GF-D8 (cell line): ENCODE measurements around the gene SEC22C.
"Not testable (repeated sequence)": the region's sequence is repeated elsewhere in the genome, so short reads cannot be mapped to it uniquely, and the experiment has no call there.

ENCODE experiments used
- DNase-seq: peaks from one replicate; lab custom pipeline; 2025; lab: John Stamatoyannopoulos, UW

The SEC22C gene, protein sequence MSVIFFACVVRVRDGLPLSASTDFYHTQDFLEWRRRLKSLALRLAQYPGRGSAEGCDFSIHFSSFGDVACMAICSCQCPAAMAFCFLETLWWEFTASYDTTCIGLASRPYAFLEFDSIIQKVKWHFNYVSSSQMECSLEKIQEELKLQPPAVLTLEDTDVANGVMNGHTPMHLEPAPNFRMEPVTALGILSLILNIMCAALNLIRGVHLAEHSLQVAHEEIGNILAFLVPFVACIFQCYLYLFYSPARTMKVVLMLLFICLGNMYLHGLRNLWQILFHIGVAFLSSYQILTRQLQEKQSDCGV

DNA sequence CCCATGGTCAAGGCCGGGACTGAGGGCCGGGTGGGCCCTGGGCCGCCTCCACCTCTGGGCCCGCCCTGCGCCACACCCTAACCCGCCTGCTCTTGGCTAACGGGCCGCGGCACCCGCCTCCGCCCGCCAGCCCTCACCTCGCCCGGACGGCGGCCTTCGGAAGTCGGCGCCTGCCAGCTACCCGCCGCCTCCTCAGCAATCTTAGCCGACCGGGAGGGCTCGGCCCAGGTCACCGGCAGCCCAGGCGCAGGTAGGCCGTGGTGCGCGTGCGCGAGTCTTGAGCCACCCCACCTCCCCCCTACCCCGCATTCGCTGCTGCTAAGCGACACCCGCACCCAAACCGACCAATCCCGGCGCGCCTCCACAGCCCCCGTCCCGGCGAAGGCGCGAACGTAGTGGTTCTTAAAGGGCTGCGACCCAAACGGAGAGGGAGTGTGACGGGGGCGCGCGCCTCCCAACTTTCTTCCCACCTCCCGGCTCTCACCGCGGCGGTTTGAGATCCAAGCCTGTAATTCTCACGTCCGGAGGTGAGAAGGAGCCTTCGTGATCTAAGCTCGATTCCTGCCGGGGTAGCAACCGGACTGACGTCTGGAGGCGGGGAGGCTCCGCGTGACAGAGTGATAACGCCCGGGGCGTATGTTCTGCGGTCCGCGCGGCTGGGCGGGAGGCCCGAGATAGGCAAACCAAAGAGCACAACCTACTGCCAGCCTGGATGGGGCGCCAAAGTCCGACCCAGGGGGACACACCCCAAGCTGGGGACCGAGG is at the start of gene SEC22C:
SEC22C (minus strand) TSS at position 259 of the 765 bp plus-strand sequence. CDS start 12,921 bp downstream, outside the sequence.
- DNase-seq, result peak; percentile 81

DNA sequence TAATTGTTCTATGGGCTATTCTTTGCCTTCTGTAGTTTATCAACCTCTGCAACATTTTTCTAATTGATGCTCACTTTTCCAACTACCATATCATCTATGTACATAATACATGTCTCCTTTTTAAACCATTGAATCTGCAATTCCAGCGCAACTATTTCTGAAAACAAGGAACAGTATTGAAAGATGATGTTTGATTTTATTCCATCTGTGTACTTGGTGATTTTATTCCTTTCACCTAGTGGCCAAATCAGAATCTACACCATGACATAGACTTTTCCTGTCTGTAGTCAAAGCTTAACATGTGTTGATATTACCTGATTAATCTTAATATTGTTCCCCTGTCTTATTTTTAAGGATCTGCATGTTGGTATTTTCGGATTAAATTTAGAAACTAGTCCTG is 31.7 kb upstream of the SEC22C start:
- no peak for DNase-seq

DNA sequence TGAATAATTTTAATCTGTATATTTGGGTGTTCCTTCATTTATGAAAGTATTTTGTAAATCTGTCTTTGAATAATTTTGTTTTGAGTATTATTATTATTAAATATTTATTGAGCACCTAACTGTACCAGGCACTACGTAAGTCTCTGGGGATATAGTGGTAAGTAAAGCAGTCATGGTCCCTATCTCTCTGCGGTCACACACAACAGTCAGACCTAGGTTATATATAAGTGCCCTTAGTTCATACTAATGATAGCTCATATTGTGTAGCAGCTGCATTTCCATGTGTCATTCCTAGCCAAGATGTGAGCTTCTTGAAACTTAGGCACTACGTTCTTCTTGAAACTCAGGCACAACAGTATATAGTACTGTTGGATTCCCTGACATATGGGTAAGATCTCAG is 31.2 kb upstream of the SEC22C start:
- no peak for DNase-seq

DNA sequence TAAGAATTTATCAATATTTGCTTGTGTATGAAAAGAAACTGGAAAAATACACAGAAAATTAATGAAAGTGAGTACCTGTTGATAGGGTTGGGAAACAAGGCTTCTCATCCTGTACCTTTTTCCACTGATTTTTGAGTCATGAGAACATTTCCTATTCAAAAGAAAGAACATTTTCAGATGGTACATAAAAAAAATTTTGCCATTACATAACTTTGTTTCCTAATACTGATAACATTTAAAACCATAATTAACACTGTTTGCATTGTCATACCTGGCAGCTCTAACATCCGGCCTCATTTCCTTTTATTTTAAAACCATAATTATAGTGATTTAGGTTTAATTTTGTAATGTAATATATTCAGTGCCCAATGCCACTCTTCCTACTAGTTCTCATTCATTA is 30.4 kb upstream of the SEC22C start:
- no peak for DNase-seq

DNA sequence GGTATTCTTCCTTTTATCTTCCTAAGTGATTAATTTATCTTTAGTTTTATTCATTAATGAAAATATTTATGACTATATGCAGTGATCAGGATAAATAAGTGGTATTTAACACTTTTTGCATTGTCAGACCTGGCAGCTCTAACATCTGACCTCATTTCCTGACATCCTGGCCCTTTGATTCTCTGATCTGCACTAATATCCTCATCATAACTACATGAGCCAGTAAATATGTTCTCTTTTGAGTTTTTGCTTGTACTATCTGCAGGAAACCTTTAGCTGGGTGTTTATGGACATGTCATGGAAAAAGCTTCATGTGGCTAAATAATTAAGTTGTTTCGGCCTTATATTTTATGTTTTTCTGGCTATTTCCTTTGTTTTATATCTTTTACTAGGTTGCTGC is 29.2 kb upstream of the SEC22C start:
- no peak for DNase-seq

DNA sequence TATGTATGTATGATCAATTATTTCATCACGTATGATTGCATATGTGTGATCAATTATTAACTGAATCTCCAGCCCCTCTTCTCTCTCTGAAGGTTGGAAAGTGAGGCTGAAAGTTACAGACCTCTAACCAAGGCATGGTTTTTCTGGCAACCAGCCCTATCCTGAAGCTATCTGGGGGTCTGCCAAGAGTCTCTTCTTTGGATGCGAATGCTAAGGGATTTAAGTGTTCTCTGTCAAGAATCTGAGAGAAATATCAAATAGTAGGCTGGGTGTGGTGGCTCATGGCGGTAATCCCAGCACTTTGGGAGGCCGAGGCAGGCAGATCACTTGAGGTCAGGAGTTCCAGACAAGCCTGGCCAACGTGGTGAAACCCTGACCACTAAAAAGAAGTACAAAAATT is 26.8 kb upstream of the SEC22C start:
- no peak for DNase-seq

DNA sequence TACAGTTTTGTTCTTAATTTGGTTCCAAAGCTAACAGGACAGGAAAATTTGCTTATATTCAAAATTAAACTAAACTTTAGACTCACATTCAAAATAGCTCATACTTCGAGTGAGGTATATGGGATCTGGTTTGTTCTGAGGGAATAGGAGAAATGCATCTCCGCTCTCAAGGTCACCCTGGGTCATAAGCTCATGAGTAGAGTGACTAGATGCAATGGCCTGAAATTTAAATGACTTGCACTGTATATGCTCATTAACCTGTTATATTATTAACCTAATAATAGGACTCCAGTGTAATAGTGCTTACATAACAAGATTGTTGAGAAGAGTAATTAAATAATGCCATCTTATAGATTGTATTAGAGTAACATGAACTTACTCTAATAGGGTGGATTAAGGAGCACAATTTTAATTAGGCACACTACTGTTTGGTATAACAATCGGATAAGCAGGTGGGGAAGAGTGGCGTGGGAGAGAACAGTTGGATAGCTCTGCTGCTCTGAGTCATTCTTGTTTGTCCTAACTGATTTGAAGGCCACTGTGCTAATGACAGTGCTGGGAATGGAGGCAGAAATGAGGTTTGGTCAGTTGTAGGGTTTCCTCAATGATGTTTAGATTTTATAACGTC is 23.9 kb upstream of the SEC22C start:
- no peak for DNase-seq

DNA sequence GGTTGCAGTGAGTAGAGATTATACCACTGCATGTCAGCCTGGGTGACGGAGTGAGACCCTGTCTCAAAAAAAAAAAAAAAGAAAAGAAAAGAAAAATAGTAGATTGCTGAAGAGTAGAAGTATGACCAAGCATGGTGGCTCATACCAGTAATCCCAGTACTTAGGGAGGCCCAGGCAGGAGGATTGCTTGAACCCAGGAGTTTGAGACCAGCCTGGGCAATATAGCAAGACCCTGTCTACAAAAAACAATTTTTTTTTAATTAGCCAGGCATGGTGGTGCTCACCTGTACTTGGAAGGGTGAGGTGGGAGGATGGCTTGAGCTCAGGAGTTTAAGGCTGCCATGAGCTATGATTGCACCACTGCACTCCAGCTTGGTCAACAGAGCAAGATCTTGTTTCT is 21.2 kb upstream of the SEC22C start:
- no peak for DNase-seq

DNA sequence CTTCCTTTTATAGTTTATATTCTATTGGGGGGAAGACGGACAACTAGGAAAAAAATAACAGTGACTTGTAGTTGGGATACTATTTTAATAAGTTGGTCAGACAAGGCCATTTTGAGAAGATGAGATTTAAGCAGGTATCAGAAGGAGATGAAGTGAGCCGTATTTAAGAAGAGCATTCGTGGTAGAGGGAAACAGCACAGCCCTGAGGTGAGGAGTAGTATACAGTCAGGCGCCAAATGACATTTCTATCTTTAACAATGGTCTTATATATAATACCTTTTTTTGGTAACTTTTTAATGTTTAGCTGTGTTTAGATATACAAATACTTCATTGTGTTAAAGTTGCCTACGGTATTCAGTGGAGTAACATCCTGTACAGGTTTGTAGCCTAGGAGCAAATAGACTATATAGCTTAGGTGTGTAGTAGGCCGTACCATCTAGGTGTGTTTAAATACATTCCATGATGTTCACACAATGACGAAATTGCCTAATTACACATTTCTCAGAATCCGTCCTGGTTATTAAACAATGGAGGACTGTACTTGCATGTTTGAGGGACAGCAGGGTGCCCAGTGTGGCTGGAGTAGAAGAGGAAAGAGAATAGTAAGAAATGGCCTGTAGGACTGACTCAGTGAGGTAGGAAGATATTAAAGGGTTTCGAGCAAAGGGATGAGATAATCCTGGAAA is 20.3 kb upstream of the SEC22C start:
- no peak for DNase-seq

DNA sequence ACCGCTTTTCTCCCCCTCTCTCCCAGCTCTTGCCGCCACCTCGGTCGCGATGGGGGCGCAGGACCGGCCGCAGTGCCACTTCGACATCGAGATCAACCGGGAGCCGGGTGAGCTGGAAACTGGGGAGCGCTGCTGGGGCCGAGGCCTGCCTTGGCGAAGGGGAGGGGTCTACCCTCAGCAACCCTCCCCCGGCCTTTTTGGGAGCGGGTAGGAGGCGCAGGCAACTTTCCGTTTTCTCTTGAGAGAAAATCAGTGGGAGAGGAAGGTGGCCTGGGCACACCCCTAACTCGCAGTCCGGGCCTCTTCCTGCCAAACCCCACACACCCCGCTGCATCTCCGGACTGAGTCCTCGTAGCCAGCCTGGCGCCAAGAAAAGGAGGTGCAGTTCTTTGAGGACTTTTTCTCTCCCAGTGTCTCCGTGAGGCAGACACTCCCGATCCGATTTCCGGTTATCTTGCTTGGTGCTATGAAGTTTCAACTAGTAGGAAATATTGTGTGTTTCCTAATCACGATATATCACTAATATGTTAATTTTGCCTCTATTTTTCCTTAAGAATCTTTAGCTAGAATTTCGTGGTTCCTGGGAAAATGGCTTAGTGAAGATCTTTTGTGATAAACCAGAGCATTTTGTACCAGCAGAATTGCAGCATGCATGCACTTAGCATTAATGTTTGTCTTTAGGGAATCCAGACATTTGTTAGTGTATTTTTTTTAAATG is 19.4 kb upstream of the SEC22C start:
- DNase-seq, result peak; percentile 66

DNA sequence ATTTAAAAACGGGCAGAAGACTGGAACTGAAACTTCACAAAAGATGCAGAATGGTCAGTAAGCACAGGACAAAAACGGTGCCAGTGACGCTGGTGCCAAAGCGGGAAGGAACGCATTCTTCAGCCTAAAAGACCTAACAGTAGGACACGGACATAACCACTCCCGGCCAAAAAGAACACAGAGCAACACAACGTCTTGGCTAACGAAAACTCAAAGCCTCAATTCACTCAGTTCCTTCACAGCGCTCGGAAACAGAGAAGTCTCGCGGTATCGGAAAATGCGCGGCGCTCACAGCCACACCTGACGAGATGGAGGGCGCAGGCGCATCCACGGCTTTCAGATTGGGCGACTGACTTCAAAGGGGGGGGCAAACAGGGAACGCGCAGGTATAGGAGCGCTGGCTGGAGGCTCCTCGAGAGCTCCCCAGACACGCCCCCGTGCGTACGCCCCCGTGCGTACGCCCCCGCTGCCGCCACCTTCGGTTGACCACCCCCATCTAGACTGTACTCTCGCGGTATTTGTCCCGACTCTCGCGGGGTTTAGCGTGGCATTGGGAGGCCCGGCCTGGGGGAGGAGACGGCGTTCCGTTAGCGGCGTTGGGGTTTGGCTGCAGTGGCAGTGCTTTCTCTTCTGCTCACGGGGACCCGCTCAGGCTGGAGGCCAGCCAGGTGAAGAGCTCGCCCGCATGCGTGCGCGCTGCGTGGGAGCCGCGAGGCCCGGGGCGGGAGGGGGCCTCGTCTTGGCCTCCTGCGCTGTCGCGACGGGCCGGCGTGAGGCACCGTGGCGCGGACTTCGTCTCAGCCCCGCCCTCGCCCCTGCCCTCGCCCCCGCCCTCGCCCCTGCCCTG is 18.6 kb upstream of the SEC22C start, which contains the start of gene NKTR:
NKTR (plus strand) TSS at position 576 of the 847 bp plus-strand sequence. CDS start 321 bp downstream, outside the sequence.
- peak; percentile 96 for DNase-seq

DNA sequence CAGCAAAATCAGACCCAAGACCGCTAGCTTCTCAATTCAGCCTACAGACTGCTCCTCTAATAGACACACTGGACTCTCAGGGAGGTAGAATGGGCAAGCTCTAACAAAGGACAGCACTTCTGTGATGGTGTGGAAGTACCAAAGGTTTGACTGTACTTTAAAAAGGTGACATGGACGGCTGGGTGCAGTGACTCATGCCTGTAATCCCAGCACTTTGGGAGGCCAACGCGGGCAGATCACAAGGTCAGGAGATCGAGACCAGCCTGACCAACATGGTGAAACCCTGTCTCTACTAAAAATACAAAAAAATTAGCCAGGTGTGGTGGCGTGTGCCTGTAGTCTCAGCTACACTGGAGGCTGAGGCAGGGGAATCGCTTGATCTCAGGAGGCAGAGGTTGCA is 15.3 kb upstream of the SEC22C start:
- not testable (repeated sequence) for DNase-seq

DNA sequence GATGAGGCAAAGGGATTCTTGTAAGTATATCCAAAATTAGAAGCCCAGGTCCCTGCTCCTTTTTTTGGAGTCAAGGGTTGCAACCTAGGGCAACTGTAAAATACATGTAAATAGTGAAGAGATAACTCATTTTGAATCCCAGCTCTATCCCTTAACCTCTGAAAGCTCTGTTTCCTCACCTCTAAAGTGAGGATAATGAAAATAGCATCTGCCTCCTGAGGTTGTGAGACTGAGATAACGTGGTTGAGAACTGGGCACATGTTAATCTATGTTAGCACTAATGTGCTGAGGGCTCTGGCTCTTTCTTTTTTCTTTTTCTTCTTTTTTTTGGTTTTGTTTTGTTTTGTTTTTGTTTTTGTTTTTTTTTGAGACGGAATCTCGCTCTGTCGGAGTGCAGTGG is 13.9 kb upstream of the SEC22C start:
- DNase-seq, result no peak

DNA sequence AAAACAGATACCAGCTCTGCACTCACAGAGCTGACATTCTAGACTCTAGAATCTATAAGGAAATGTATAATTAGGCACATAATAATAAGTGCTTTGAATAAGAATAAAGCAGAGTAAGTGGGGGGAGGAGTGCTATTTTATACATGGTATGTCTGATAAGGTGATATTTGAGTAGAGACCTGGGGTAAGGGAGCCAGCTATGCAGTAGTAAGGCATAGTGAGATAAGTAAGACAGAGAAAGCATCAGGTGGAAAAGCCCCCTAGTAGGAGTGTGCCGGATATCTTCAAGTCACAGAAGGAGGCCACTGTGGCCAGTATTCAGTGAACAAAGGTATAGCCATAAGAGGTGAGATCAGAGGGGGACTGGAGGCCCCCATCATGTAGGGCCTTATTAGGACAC is 11.9 kb upstream of the SEC22C start:
- no peak for DNase-seq

DNA sequence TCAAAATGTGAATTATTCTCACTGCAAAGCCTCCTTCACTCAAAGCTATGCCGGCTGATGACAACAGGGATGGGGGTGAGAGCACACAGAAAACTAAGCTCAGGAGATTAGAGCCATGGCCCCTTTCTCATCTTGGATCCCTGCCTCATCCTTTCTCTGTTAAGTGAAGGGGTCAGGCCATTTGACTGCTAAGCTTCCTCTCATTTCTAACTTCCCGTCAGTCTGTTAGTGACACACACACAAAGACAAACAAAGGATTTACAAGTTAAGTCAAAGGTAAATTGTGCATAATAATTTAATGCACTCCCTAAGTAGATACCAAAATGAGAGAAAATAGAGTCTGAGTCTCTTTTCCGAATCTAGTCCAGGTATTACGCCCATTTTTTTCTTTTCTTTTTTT is 10.0 kb upstream of the SEC22C start:
- DNase-seq, result no peak

DNA sequence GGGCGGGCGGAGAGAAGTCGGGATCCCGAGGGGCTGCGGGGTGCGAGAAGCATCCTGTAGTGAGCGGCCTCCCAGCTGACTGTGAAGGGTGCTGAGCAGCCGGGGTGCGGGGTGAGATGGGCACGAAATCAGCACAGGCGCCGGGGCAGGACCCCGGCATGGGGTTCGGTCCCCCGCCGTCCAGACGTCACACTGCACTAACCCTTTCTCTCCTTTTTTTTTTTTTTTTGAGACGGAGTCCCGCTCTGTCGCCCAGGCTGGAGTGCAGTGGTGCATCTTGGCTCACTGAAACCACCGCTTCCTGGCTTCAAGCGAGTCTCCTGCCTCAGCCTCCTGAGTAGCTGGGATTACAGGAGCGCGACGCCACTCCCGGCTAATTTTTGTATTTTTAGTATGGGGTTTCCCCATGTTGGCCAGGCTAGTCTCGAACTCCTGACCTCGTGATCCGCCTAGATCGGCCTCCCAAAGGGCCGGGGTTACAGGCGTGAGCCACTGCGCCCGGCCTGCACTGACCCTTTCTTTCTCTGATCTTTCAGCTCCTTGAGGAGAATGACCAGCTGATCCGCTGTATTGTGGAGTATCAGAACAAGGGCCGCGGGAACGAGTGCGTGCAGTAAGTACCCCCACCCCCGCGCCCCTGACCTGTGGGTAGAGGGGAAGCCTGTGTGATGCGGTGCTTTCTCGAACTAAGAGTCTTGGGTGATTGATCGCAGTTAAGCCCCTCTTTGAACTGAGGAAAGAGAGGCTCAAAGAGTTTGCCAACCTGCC is 9.4 kb upstream of the SEC22C start:
- no peak for DNase-seq

DNA sequence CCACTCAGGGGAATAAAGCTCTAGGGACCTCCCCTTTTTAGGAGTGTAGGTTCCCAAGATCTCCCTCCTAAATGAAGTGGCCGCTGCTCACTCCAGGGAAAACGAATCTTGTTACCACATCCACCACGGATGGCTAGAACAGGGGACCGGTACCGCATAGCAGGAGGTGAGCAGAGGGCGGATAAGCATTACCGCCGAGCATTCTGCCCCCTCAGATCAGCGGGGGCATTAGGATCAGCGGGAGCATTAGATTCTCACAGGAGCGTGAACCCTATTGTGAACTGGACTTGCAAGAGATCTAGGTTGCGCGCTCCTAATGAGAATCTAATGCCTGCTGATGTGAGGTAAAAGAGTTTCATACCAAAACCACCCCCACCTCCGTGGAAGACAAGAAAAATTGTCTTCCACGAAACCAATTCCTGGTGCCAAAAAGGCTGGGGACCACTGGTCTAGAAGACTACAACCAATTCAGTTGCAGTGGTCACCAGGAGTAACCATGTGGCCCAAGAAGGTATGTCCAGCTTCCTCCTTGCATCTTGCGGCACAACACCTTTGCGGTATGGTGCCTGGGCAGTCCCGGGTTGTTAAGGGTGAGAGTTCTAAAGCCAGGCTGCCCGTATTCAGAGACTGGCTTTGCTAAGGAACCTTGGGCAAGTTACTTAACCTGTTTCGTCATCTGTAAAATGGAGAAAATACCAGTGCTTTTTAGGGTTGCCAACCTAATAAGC is 7.8 kb upstream of the SEC22C start:
- no peak for DNase-seq

DNA sequence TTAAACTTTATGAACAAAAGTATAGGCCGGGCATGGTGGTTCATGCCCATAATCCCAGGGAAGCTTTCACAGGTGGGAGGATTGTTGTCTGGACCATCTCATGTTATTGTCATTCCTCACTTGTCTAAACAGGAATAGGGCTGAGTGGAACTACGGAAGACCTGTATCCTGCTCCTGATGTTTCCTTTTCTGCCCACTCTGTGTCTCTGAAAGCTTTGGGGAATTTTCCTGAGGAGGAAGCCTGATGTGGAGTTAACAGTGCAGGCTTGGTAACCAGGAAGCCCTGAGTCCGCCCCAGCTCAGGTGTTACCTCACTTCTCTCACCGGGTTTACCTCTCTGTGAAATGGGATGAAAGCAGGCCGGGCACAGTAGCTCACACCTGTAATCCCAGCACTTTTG is 6.9 kb upstream of the SEC22C start:
- DNase-seq, result no peak

DNA sequence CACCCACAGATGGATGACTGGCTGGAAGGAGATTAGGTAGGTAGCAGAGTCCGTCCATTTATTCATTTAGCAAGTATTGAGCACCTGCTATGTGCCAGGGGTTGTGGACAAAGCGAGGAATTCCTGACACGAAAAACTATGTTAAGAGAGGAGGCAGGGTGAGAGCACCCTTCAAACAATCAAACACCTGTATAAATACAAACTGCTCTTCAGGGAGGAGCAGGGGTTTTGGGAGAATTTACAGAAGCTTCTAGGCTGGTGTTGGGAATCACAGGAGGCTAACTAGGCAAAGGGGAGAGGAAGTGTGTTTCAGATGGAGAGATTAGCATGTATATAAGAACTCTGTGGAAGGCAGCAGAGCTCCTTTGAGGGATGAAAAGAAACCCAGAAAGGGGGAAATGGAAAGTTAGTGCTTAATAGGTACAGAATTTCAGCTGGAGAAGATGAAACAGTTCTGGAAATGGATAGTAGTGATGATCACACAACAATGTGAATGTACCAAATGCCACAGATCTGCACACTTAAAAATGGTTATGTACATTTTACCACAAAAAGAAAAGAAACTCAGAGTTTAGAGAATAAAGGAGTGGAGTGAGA is 805 bp upstream of the SEC22C start:
- no peak for DNase-seq
